HG03571 (cell line): ENCODE data around the gene MAPK8IP3.

Experiments used
- ATAC-seq: cut with Tn5 transposase; IDR thresholded peaks from one replicate; pipeline ENCODE4 v1.9.1; 2021; ENCODE audit not compliant: unreplicated experiment

The MAPK8IP3 gene

GRCh38 chr16:1760911-1761310 lies 54.9 kb downstream of the MAPK8IP3 start:
- no peak for ATAC-seq

DNA sequence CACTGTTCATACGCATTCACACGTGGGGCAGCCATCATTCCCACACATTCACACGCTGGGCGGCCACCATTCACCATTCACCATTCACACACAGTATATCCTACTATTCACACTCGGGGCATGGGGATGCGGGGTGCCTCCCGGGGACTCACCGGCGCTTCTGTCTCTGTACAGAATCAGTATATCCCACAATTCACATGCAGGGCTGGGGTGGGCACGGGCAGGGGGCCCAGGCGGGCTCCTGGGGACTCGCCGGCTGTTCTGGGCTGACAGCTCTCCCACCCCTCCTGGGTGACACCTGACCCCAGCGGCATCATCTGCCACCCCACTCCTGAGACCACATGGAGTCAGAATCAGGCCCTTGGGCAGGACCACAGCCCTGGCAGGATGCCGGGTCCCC lies 55.8 kb downstream of the MAPK8IP3 start:
- no peak for ATAC-seq

- ATAC-seq = no peak
Observed at GRCh38 chr16:1762196-1762878, 56.3 kb downstream of the MAPK8IP3 start.

- ATAC-seq = no peak
Observed at GRCh38 chr16:1762879-1763520, 57.0 kb downstream of the MAPK8IP3 start.

DNA sequence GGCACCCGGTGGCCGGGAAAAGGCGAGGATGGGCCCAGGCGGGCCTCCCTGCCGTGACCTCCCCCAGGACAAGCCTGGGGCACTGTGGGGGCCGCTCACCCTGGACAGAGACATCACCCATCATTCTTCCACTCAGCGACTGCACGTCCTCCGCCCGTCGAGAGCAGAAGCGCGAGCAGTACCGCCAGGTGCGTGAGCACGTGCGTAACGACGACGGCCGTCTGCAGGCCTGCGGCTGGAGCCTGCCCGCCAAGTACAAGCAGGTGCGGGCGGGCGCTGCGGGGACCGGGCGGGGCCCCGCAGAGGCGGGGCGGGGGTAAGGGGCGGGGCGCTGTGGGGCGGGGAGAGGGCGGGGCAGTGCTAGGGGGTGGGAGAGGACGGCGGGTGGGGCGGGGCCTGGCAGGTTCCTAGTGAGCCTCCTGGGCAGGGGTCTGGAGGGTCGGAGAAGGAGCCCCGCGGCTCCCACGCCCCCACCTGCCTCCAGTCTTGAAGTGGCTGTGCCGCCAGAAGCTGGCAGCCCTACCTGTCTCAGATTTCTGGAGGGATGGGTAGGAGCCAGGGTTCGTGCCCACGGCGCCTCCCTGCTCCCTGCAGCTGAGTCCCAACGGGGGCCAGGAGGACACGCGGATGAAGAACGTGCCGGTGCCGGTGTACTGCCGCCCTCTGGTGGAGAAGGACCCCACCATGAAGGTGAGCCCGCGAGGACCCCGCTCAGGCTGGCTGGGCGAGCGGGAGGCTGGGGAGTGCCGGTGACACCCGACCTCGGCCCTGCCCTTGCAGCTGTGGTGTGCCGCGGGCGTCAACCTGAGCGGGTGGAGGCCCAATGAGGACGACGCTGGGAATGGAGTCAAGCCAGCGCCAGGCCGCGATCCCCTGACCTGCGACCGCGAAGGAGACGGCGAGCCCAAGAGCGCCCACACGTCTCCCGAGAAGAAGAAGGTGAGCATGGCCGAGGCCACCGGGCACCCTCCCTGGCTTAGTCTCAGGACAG lies 57.8 kb downstream of the MAPK8IP3 start:
- no peak for ATAC-seq

- ATAC-seq = no peak
Observed at GRCh38 chr16:1764971-1765370, 59.0 kb downstream of the MAPK8IP3 start.

DNA sequence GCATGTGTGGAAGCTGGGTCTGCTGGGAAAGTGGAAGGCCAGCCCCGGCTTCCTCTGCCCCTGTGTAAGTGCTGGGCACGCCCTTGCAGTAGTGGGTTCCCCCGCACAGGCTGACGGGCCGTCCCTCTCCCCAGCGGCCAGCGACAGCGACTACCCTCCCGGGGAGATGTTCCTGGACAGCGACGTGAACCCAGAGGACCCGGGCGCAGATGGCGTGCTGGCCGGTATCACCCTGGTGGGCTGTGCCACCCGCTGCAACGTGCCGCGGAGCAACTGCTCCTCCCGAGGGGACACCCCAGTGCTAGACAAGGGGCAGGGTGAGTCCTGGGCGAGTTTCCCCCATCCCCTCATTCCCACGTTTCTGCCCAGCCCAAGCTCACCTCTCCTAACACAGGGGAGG lies 59.8 kb downstream of the MAPK8IP3 start:
- no peak for ATAC-seq

GRCh38 chr16:1766231-1766630 lies 60.2 kb downstream of the MAPK8IP3 start:
- no peak for ATAC-seq

DNA sequence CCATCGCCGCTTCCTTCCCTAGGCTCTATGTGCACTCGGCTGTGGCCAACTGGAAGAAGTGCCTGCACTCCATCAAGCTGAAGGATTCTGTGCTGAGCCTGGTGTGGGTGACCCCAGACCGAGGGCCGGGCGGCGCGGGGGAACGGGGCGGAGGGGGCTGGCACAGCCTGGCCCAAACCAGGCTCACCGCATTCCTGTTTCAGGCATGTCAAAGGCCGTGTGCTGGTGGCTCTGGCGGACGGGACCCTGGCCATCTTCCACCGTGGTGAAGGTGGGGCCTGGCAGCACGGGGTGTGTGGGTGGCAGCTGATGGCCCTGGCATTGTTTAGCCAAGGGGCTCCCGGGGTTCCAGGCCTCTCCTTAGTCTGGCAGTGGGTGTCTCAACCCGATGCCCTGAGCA lies 60.7 kb downstream of the MAPK8IP3 start:
- no peak for ATAC-seq

- ATAC-seq = no peak
Observed at GRCh38 chr16:1767116-1767994, 61.4 kb downstream of the MAPK8IP3 start.

- ATAC-seq = no peak
Observed at GRCh38 chr16:1768061-1768766, 62.2 kb downstream of the MAPK8IP3 start.

- no peak for ATAC-seq
Observed at GRCh38 chr16:1768767-1769401, 62.9 kb downstream of the MAPK8IP3 start.

DNA sequence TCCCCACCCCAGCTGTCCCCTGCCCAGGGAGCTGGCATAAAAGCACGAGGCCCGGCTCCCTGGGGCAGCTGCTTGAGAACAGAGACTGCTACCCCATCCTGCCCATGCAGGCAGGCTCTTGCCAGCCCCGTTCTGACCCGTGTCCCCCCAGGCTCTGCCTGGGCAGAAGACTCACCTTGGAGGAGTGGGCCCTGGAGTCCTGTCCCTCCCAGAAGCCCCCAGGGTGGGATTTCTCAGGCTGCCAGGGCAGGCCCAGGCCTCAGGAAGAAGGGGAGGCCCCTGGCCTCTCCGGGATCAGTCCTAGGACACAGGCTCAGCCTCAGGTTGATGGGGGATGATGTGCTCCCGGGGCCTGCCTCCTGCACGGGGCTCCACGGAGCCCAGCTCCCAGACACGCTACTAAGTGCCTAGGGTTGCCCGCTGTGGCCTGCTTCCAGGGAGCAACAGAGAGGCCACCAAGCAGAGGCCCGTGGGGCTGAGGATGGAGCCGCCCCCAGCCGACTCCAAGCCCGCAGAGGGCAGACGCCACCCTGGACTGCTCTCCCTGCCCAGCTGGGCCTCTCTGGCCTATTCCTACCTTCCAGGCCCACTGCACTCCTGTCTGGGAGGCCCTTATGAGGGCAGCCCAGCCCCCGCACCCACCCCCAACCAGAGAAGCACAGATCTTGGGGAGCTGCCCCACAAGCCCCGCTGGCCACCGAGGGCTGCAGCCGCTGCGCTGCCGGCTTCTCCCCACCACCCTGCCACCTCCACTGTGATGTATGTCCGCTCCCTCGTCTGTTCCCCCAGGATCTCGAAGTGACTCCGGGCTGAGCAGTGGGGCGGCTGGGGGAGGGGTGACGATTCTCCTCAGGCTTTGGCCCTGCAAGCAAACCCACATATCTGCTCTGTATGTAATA lies 63.7 kb downstream of the MAPK8IP3 start:
- ATAC-seq = no peak

DNA sequence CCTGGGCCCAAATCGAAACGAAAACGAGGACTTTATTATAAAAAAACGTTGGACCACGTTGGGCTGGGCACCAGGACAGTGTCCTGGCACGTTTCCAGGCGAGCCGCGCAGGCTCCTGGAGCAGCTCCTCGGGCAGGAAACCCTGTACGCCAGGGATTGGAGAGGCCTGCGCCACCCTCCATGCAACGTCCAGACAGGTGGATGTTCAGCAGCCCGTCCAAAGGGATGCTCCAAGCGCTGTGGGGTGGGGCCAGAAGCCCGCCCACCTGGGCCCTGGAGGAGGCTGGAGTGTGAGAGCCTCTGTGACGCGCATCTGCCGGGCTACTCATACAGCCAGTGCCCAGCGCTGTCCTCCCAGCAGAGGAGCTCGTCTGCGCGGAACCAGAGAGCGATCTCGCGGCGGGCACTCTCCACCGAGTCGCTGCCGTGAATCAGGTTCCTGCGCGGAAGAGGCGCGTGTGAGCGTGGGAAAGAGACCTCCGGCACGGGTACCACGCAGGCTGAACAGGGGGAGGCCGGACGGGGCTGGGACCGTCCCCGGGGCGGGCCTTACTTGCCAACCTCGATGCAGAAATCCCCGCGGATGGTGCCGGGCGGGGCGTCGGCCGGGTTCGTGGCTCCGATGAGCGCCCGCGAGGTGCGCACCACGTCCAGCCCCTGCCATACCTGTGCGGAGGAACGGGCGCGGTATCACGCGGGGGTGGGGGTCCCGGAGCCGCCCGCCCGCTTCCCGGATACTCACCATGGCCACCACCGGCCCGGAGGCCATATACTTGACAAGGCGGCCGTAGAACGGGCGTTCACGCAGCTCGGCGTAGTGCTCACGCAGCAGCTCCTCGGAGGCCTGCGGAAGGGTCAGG lies 64.6 kb downstream of the MAPK8IP3 start:
- ATAC-seq = no peak

DNA sequence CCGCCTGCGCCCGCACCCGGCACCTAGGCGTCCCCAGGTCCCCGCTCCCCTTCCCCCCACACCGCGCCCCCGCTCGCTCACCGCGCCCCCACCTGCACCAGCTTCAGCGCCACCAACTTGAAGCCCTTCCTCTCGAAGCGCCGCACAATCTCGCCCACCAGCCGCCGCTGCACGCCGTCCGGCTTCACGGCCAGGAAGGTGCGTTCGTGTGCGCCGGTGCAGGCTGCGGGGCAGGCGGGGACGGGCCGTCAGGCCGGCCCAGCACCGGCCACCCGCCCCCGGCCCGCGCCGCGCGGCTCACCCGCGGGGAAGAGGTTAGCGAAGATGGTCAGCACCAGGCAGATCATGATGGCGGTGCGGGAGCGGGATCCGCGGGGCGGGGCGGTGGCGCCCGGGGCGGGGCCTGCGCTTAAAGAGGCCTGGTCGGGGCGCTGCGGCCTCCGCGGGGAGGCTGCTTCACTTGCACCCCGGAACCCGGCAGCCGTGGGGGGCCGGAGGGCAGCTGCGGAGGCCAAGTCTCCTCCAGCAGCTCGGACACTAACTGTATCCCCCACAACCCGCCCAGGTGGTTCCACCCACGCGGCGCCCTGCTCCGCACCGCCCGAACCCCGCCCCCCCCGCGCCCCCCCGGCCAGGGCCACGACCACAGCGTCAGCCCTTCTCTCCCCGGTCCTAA lies 65.3 kb downstream of the MAPK8IP3 start, which contains the start of gene NME3:
TSS of gene NME3 (minus strand) at position 356 of the 676 bp plus-strand sequence. CDS start at position 347, 9 bp downstream.
- no peak for ATAC-seq

DNA sequence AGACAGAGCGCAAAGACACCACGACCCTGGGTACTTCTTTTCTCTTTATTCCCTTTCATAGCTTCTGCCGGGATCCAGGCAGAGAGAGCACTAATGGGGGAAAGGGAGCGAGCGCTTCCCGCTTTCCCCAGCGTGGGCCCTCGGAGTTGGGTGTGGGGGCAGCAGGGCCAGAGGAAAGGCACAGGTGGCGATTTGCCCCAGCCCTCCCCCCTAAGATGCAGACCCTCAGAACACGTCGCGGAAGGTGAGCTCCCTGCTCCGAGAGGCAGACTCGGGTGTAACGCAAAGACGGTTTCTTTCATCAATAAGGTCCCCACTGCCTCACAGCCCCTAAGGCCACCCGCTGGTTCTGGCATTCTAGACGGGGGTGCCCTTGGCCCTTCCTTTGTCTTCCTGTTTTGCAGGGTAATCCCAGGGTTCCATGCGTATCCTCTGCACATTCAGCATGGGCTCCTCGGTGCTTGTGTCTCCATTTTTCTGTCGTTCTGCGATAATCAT lies 65.9 kb downstream of the MAPK8IP3 start:
- no peak for ATAC-seq
